WTC11 (cell line): ENCODE results near the gene NFAM1.

Experiments
- JAZF1 ChIP-seq: fragments of 250-450 bp; sonication (Bioruptor Pico); IDR thresholded peaks from 2 replicates; pipeline ENCODE4 v1.9.0; 2021; ENCODE audit warnings: moderate library complexity, mild to moderate bottlenecking, inconsistent platforms
- NFE2L1 ChIP-seq: sonication (generic); formaldehyde crosslinking; IDR thresholded peaks from 2 replicates; pipeline ENCODE4 v1.8.1; 2023; ENCODE audit warnings: missing genetic modification reagents
- NFYB ChIP-seq: sonication (generic); formaldehyde crosslinking; conservative IDR thresholded peaks from 2 replicates; pipeline ENCODE4 v1.8.0; 2022; ENCODE audit warnings: low read depth, missing genetic modification reagents
- RELA ChIP-seq: sonication (generic); formaldehyde crosslinking; IDR thresholded peaks from 2 replicates; pipeline ENCODE4 v1.8.1; 2022; ENCODE audit warnings: missing genetic modification reagents, mild to moderate bottlenecking, borderline replicate concordance
- SMAD3 ChIP-seq: sonication (generic); formaldehyde crosslinking; IDR thresholded peaks from 2 replicates; pipeline ENCODE4 v1.8.0; 2022; ENCODE audit warnings: missing genetic modification reagents, mild to moderate bottlenecking, borderline replicate concordance
- TEAD4 ChIP-seq: sonication (generic); formaldehyde crosslinking; IDR thresholded peaks from 2 replicates; pipeline ENCODE4 v1.8.0; 2022; ENCODE audit warnings: mild to moderate bottlenecking, missing genetic modification reagents
- ZNF138 ChIP-seq: sonication (generic); formaldehyde crosslinking; conservative IDR thresholded peaks from 2 replicates; pipeline ENCODE4 v1.8.1; 2022; ENCODE audit warnings: mild to moderate bottlenecking, moderate library complexity, missing genetic modification reagents
- ZNF232 ChIP-seq: sonication (generic); formaldehyde crosslinking; IDR thresholded peaks from 2 replicates; pipeline ENCODE4 v1.8.0; 2022; ENCODE audit warnings: mild to moderate bottlenecking, missing genetic modification reagents
- ZNF396 ChIP-seq: fragments of 250-450 bp; sonication (Bioruptor Pico); IDR thresholded peaks from 2 replicates; pipeline ENCODE4 v1.8.0; 2021; ENCODE audit warnings: mild to moderate bottlenecking, moderate library complexity, borderline replicate concordance
- ZNF671 ChIP-seq: fragments of 250-450 bp; sonication (Bioruptor Pico); IDR thresholded peaks from 2 replicates; pipeline ENCODE4 v1.8.0; 2021; ENCODE audit warnings: mild to moderate bottlenecking
- TF ChIP-seq, protein P1 (sequence below): fragments of 200-600 bp; IDR thresholded peaks from 2 replicates; pipeline ENCODE4 v1.8.0; 2022; ENCODE audit warnings: antibody characterized with exemption
- TF ChIP-seq, protein P2 (sequence below): sonication (generic); formaldehyde crosslinking; IDR thresholded peaks from 2 replicates; pipeline ENCODE4 v1.8.0; 2022; ENCODE audit warnings: mild to moderate bottlenecking, missing genetic modification reagents
- TF ChIP-seq, protein P3 (sequence below): sonication (generic); formaldehyde crosslinking; IDR thresholded peaks from 2 replicates; pipeline ENCODE4 v1.8.0; 2022; ENCODE audit warnings: mild to moderate bottlenecking, missing genetic modification reagents
- TF ChIP-seq, protein P4 (sequence below): sonication (generic); formaldehyde crosslinking; IDR thresholded peaks from 2 replicates; pipeline ENCODE4 v1.8.1; 2022; ENCODE audit warnings: mild to moderate bottlenecking, moderate library complexity, missing genetic modification reagents

DNA sequence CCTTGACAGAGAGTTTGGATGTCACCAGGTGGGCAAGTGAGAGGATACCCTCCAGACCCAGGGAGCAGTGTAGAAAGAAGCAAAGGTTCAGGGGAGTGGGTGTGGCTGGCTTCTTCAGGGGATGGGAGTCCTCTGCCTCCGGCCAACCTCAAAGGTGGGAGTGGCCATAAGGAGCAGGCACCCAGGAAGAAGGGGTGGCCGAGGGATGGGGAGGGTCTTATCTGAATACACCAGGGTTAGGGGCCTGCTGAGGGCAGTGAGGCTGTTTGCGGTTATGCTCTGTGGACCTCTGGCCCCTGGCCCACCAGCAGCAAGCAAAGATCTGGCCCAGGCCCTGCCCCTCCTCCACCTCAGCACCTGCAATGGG, 6.2 kb downstream of the NFAM1 start:
- TF ChIP-seq, protein P1, sequence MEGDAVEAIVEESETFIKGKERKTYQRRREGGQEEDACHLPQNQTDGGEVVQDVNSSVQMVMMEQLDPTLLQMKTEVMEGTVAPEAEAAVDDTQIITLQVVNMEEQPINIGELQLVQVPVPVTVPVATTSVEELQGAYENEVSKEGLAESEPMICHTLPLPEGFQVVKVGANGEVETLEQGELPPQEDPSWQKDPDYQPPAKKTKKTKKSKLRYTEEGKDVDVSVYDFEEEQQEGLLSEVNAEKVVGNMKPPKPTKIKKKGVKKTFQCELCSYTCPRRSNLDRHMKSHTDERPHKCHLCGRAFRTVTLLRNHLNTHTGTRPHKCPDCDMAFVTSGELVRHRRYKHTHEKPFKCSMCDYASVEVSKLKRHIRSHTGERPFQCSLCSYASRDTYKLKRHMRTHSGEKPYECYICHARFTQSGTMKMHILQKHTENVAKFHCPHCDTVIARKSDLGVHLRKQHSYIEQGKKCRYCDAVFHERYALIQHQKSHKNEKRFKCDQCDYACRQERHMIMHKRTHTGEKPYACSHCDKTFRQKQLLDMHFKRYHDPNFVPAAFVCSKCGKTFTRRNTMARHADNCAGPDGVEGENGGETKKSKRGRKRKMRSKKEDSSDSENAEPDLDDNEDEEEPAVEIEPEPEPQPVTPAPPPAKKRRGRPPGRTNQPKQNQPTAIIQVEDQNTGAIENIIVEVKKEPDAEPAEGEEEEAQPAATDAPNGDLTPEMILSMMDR: no peak
- TF ChIP-seq RELA (CRISPR knock-in tag): no peak
- no peak for TF ChIP-seq JAZF1 (CRISPR knock-in tag)
- TF ChIP-seq ZNF232 (CRISPR knock-in tag): no peak
- TF ChIP-seq, protein P2, sequence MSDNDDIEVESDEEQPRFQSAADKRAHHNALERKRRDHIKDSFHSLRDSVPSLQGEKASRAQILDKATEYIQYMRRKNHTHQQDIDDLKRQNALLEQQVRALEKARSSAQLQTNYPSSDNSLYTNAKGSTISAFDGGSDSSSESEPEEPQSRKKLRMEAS: no peak
- no peak for TF ChIP-seq ZNF138
- TF ChIP-seq ZNF396 (CRISPR knock-in tag): no peak
- TF ChIP-seq, protein P3, sequence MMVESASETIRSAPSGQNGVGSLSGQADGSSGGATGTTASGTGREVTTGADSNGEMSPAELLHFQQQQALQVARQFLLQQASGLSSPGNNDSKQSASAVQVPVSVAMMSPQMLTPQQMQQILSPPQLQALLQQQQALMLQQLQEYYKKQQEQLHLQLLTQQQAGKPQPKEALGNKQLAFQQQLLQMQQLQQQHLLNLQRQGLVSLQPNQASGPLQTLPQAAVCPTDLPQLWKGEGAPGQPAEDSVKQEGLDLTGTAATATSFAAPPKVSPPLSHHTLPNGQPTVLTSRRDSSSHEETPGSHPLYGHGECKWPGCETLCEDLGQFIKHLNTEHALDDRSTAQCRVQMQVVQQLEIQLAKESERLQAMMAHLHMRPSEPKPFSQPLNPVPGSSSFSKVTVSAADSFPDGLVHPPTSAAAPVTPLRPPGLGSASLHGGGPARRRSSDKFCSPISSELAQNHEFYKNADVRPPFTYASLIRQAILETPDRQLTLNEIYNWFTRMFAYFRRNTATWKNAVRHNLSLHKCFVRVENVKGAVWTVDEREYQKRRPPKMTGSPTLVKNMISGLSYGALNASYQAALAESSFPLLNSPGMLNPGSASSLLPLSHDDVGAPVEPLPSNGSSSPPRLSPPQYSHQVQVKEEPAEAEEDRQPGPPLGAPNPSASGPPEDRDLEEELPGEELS: no peak
- no peak for TF ChIP-seq NFE2L1 (CRISPR knock-in tag)
- no peak for TF ChIP-seq SMAD3 (CRISPR knock-in tag)
- TF ChIP-seq NFYB (CRISPR knock-in tag): no peak
- TF ChIP-seq TEAD4: no peak
- TF ChIP-seq, protein P4, sequence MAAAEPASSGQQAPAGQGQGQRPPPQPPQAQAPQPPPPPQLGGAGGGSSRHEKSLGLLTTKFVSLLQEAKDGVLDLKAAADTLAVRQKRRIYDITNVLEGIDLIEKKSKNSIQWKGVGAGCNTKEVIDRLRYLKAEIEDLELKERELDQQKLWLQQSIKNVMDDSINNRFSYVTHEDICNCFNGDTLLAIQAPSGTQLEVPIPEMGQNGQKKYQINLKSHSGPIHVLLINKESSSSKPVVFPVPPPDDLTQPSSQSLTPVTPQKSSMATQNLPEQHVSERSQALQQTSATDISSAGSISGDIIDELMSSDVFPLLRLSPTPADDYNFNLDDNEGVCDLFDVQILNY (CRISPR knock-in tag): no peak
- TF ChIP-seq ZNF671 (CRISPR knock-in tag): no peak
